ENCODE data around the gene BAIAP3.

GRCh38 chr16:1392826-1393225 lies 59.4 kb downstream of the BAIAP3 start:
- TF ChIP-seq CTCF (IDR thresholded peaks at IDR 0.05) (no peak), POLR2A (IDR thresholded peaks at IDR 0.05) (no peak), EP300 (IDR thresholded peaks at IDR 0.05) (no peak), POLR2AphosphoS5 (IDR thresholded peaks at IDR 0.05) (no peak)
